PC-3 (cell line): ENCODE measurements around the gene RPS5. TPM values are rescaled to one million over a fixed set of nuclear protein-coding genes. Genes with fewer than 3 reads are reported as not detected.

Experiments used
- ATAC-seq: fragments of 200-7000 bp; cut with Tn5 transposase; 2 replicates; pipeline ENCODE4 v1.9.1; 2020; ENCODE audit warnings: mild to moderate bottlenecking, moderate library complexity
- BruUV-seq: library from RNA; stranded (reverse); fragments of 400-500 nt; replicated peaks from 2 replicates; lab custom pipeline; 2021; lab: Mats Ljungman, UMichigan
- CTCF ChIA-PET: fragments of 300-600 bp; sonication (Branson Sonifier 250); formaldehyde crosslinking; loops from one replicate; lab custom pipeline; 2022; ENCODE audit warnings: antibody characterized with exemption; lab: Charles Lee
- POLR2A ChIA-PET: fragments of 300-600 bp; sonication (Branson Sonifier 250); formaldehyde crosslinking; loops from one replicate; lab custom pipeline; 2022; ENCODE audit warnings: antibody characterized with exemption; ENCODE audit not compliant: unreplicated experiment; lab: Charles Lee
- DNase-seq: peaks from one replicate; pipeline ENCODE4 v3.0.0-alpha.2; 2015
- H2AFZ ChIP-seq: fragments of 300-600 bp; sonication (generic); 2 replicates; pipeline ENCODE4 v1.6.0; 2016; ENCODE audit warnings: antibody characterized with exemption, low read length
- H3F3A ChIP-seq: fragments of 300-600 bp; sonication (generic); one replicate; pipeline ENCODE4 v1.6.0; 2017; ENCODE audit warnings: antibody characterized with exemption, low read length, control low read depth, mild to moderate bottlenecking; ENCODE audit not compliant: unreplicated experiment
- H3K27ac ChIP-seq: fragments of 300-600 bp; sonication (generic); 2 replicates; pipeline ENCODE4 v1.5.1; 2016; ENCODE audit warnings: mild to moderate bottlenecking, low read length
- H3K27me3 ChIP-seq: fragments of 300-600 bp; sonication (generic); 2 replicates; pipeline ENCODE4 v1.6.1; 2016; ENCODE audit warnings: low read length, mixed read lengths
- H3K36me3 ChIP-seq: fragments of 300-600 bp; sonication (generic); 2 replicates; pipeline ENCODE4 v1.6.1; 2016; ENCODE audit warnings: low read depth, mixed run types, low read length, mixed read lengths
- H3K4me1 ChIP-seq: fragments of 300-600 bp; sonication (generic); 2 replicates; pipeline ENCODE4 v1.5.1; 2016; ENCODE audit warnings: low read length; ENCODE audit not compliant: insufficient read depth
- H3K4me2 ChIP-seq: fragments of 300-600 bp; sonication (generic); 2 replicates; pipeline ENCODE4 v1.6.0; 2016; ENCODE audit warnings: low read length
- H3K4me3 ChIP-seq: fragments of 300-600 bp; sonication (generic); 2 replicates; pipeline ENCODE4 v1.5.1; 2016; ENCODE audit warnings: mild to moderate bottlenecking, low read length, mixed read lengths
- H3K79me2 ChIP-seq: fragments of 300-600 bp; sonication (generic); 2 replicates; pipeline ENCODE4 v1.6.1; 2017; ENCODE audit warnings: low read length, mixed read lengths
- H3K9ac ChIP-seq: fragments of 300-600 bp; sonication (generic); 2 replicates; pipeline ENCODE4 v1.6.0; 2016; ENCODE audit warnings: mild to moderate bottlenecking, low read length
- H3K9me2 ChIP-seq: fragments of 300-600 bp; sonication (generic); replicated peaks from 2 replicates; pipeline ENCODE4 v1.6.1; 2016; ENCODE audit warnings: mixed run types, low read length, mixed read lengths
- H3K9me3 ChIP-seq: fragments of 300-600 bp; sonication (generic); 2 replicates; pipeline ENCODE4 v1.6.1; 2016; ENCODE audit warnings: low read length, mixed read lengths
- H4K20me1 ChIP-seq: fragments of 300-600 bp; sonication (generic); 2 replicates; pipeline ENCODE4 v1.6.1; 2016; ENCODE audit warnings: low read length, mixed read lengths
- EZH2 ChIP-seq: fragments of 300-600 bp; sonication (generic); IDR thresholded peaks from one replicate; pipeline ENCODE4 v1.6.1; 2017; ENCODE audit warnings: antibody characterized with exemption, mild to moderate bottlenecking, low read length; ENCODE audit not compliant: unreplicated experiment
- EZH2phosphoT487 ChIP-seq: fragments of 300-600 bp; sonication (generic); IDR thresholded peaks from 2 replicates; pipeline ENCODE4 v1.6.1; 2018; ENCODE audit warnings: mild to moderate bottlenecking, antibody characterized with exemption, low read length, borderline replicate concordance
- intact Hi-C: fragments of 100-400 bp; cut with micrococcal nuclease; formaldehyde crosslinking; loops from 2 replicates; pipeline ENCODE4 v1.9.0; 2023
- total RNA-seq: library from RNA; depleted of rRNA; stranded (reverse); fragments of >200 nt; gene quantifications from 2 replicates; pipeline ENCODE4 v1.2.3, GENCODE V29; 2014
- TF ChIP-seq, protein P1 (sequence below): fragments of 300-600 bp; sonication (generic); conservative IDR thresholded peaks from 2 replicates; pipeline ENCODE4 v1.5.1; 2017; ENCODE audit warnings: antibody characterized with exemption, low read depth, mild to moderate bottlenecking, low read length

The RPS5 gene
- total RNA-seq, 1 experiment from 2014 or later = 3,776 TPM

DNA sequence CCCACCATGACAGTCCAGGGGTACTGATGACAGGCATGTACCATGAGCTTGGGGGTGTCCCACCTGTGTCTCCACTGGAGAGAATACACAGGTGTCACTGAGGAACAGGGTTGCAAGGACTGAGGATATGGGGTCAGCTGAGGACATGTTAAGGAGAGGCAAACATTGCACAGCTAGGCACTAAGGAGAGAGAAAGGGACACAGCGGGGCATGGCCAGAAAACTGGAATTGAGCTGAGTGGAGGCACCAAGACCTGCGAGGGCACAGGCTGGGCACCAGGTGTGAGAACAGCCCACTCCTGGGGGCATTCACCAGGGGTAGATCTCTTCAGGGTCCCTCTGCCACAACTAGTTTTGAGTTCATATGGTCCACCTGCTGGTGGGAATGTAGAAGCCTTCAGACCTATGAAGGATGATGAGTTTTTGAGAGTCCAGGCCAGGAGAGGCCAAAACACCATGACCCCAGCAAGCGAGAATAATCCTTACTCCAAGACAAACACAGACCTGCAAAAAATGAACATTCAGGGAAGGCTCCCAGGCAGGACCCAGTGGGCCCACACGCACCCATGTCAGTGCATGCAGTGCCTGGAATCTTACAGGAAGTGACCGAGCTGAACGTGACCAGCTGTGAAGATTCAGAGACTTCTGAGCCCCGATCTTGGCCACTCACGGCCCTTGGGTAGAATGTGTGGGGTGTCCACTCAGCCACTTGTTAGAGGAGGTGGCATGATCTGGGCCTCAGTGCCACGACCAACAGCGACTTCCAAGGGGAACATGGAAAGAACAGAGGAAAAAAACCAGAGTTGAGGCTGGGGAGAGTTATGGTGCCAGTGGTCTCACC lies 20.0 kb downstream of the RPS5 start:
- DNase-seq (no peak), ATAC-seq (no peak)
- intact Hi-C loops = no loop called here
- H3K9ac ChIP-seq = peak overlapping the region; percentile 82; the same call in 1 of the 2 replicates
- no peak overlapping the region for H3K27ac ChIP-seq
- peak overlapping the region; percentile 97 for H3K4me2 ChIP-seq
- H3K27me3 ChIP-seq = no peaks in the 10 kb centered on the region
- ChIA-PET CTCF (no interaction called here), POLR2A (no interaction called here)
- no peak for TF ChIP-seq EZH2phosphoT487
- TF ChIP-seq, protein P1, sequence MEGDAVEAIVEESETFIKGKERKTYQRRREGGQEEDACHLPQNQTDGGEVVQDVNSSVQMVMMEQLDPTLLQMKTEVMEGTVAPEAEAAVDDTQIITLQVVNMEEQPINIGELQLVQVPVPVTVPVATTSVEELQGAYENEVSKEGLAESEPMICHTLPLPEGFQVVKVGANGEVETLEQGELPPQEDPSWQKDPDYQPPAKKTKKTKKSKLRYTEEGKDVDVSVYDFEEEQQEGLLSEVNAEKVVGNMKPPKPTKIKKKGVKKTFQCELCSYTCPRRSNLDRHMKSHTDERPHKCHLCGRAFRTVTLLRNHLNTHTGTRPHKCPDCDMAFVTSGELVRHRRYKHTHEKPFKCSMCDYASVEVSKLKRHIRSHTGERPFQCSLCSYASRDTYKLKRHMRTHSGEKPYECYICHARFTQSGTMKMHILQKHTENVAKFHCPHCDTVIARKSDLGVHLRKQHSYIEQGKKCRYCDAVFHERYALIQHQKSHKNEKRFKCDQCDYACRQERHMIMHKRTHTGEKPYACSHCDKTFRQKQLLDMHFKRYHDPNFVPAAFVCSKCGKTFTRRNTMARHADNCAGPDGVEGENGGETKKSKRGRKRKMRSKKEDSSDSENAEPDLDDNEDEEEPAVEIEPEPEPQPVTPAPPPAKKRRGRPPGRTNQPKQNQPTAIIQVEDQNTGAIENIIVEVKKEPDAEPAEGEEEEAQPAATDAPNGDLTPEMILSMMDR = peak; percentile 71
- no peak for TF ChIP-seq EZH2
- H3F3A ChIP-seq = no peaks in the 10 kb centered on the region
- no peaks in the 10 kb centered on the region for H3K36me3 ChIP-seq
- H3K79me2 ChIP-seq = peaks cover 39% of the 10 kb centered on the region
- BruUV-seq = no TSS peak
- H3K4me1 ChIP-seq = peaks cover 21% of the 10 kb centered on the region
- H3K9me3 ChIP-seq = no peaks in the 10 kb centered on the region
- H4K20me1 ChIP-seq = no peaks in the 10 kb centered on the region
- H2AFZ ChIP-seq = no peak overlapping the region
- H3K9me2 ChIP-seq = no peaks in the 10 kb centered on the region
- peak overlapping the region; percentile 78 for H3K4me3 ChIP-seq

- ChIA-PET POLR2A (no interaction called here), CTCF (no interaction called here)
- peak overlapping the region; percentile 96 for H2AFZ ChIP-seq
- peak overlapping the region; percentile 97 for H3K4me2 ChIP-seq
- BruUV-seq = TSS peak; percentile 82
- peaks cover 36% of the 10 kb centered on the region for H3K79me2 ChIP-seq
- intact Hi-C loops = loop anchor here (1.0 kb wide), 1 partner anchor 60 kb away; the partner anchor contains the start of gene ZNF324
- TF ChIP-seq EZH2phosphoT487 = no peak
- TF ChIP-seq, protein P1 = no peak
- no peak for TF ChIP-seq EZH2
- peaks cover 17% of the 10 kb centered on the region for H3K4me1 ChIP-seq
- H3K9me2 ChIP-seq = no peaks in the 10 kb centered on the region
- no peaks in the 10 kb centered on the region for H3F3A ChIP-seq
- peak overlapping the region; percentile 78 for H3K4me3 ChIP-seq
- no peaks in the 10 kb centered on the region for H3K27me3 ChIP-seq
- H3K9ac ChIP-seq = peak overlapping the region; percentile 82
- H3K36me3 ChIP-seq = no peaks in the 10 kb centered on the region
- no peak for DNase-seq
- ATAC-seq = peak; percentile 4
- H4K20me1 ChIP-seq = no peaks in the 10 kb centered on the region
- H3K27ac ChIP-seq = 0 out of 2 replicates have a peak overlapping the region, but pooled peaks have one; percentile 0
- H3K9me3 ChIP-seq = no peaks in the 10 kb centered on the region
Observed at GRCh38 chr19:58407658-58408151, 20.6 kb downstream of the RPS5 start.
